DOHH2 (cell line): ENCODE data around the gene TRIM59.

Experiments used
- H3F3A ChIP-seq: fragments of 200-600 bp; sonication (generic), shearing (Covaris generic); 2 replicates; pipeline ENCODE4 v1.6.0; 2016; ENCODE audit warnings: antibody characterized with exemption, mild to moderate bottlenecking; ENCODE audit not compliant: control insufficient read depth, insufficient read depth
- H3K27ac ChIP-seq: fragments of 200-600 bp; sonication (generic); 2 replicates; pipeline ENCODE4 v1.5.1; 2014; ENCODE audit warnings: low read depth, mild to moderate bottlenecking, low read length, moderate library complexity
- H3K27me3 ChIP-seq: fragments of 200-600 bp; sonication (generic); 2 replicates; pipeline ENCODE4 v1.6.1; 2014; ENCODE audit warnings: mild to moderate bottlenecking, low read length, mixed read lengths; ENCODE audit not compliant: control insufficient read depth
- H3K36me3 ChIP-seq: fragments of 200-600 bp; sonication (generic); 2 replicates; pipeline ENCODE4 v1.6.1; 2014; ENCODE audit warnings: mild to moderate bottlenecking, low read length, moderate library complexity, mixed read lengths; ENCODE audit not compliant: control insufficient read depth
- H3K4me1 ChIP-seq: fragments of 200-600 bp; sonication (generic); 2 replicates; pipeline ENCODE4 v1.6.1; 2014; ENCODE audit warnings: mild to moderate bottlenecking, low read length, mixed read lengths; ENCODE audit not compliant: control insufficient read depth
- H3K4me2 ChIP-seq: fragments of 200-600 bp; sonication (generic); 2 replicates; pipeline ENCODE4 v1.6.0; 2014; ENCODE audit warnings: mild to moderate bottlenecking, low read length, moderate library complexity
- H3K4me3 ChIP-seq: fragments of 200-600 bp; sonication (generic); 2 replicates; pipeline ENCODE4 v1.5.1; 2014; ENCODE audit warnings: mild to moderate bottlenecking, low read length, mixed read lengths
- H3K79me2 ChIP-seq: fragments of 200-600 bp; sonication (generic); 2 replicates; pipeline ENCODE4 v1.6.1; 2014; ENCODE audit warnings: mild to moderate bottlenecking, low read length, mixed read lengths; ENCODE audit not compliant: control insufficient read depth
- H3K9me2 ChIP-seq: fragments of 200-600 bp; sonication (generic); replicated peaks from 2 replicates; pipeline ENCODE4 v1.6.1; 2014; ENCODE audit warnings: mild to moderate bottlenecking, low read length, mixed read lengths; ENCODE audit not compliant: control insufficient read depth
- H3K9me3 ChIP-seq: fragments of 200-600 bp; sonication (generic); 2 replicates; pipeline ENCODE4 v1.6.1; 2014; ENCODE audit warnings: antibody characterized with exemption, low read length, mixed read lengths; ENCODE audit not compliant: control insufficient read depth, insufficient read depth
- H4K20me1 ChIP-seq: fragments of 200-600 bp; sonication (generic); 2 replicates; pipeline ENCODE4 v1.6.0; 2014; ENCODE audit warnings: low read depth, mild to moderate bottlenecking, antibody characterized with exemption, low read length, moderate library complexity; ENCODE audit not compliant: control insufficient read depth, insufficient read depth
- EZH2phosphoT487 ChIP-seq: fragments of 200-600 bp; sonication (generic); IDR thresholded peaks from 2 replicates; pipeline ENCODE4 v1.6.1; 2017; ENCODE audit warnings: borderline replicate concordance, mild to moderate bottlenecking, antibody characterized with exemption, low read length, moderate library complexity, mixed read lengths
- TF ChIP-seq, protein P1 (sequence below): fragments of 200-600 bp; sonication (generic); IDR thresholded peaks from one replicate; pipeline ENCODE4 v1.5.1; 2014; ENCODE audit warnings: antibody characterized with exemption, mild to moderate bottlenecking, low read depth, low read length; ENCODE audit not compliant: poor library complexity, severe bottlenecking

TRIM59 gene

DNA sequence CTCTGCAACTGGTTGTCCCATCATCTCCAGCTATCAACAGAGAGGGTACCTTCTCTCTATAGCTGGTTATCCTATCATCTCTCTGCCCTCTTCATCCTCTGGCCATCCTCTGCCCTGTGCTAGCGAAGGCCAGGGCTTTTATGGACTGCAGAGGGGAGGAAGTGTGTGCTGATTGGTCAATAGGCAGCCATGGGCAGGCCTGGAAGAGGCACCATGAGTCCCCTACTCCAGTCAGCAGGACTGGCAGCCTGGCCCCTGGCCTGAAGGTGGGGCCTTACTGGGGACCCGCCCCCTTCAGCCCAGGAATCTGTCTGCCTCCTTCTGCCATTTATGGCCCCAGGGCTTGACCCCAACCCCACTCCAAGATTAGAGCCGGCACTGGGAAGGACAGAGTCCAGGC, 10.4 kb upstream of the TRIM59 start:
- H3K4me2 ChIP-seq = no peak overlapping the region

GRCh38 chr3:160459450-160459970, 9.9 kb upstream of the TRIM59 start:
- no peaks in the 10 kb centered on the region for H4K20me1 ChIP-seq
- no peaks in the 10 kb centered on the region for H3F3A ChIP-seq
- peaks cover 9% of the 10 kb centered on the region for H3K4me1 ChIP-seq
- no peak overlapping the region for H3K27ac ChIP-seq
- no peak overlapping the region for H3K4me3 ChIP-seq
- no peaks in the 10 kb centered on the region for H3K9me3 ChIP-seq
- TF ChIP-seq EZH2phosphoT487 = no peak
- TF ChIP-seq, protein P1, sequence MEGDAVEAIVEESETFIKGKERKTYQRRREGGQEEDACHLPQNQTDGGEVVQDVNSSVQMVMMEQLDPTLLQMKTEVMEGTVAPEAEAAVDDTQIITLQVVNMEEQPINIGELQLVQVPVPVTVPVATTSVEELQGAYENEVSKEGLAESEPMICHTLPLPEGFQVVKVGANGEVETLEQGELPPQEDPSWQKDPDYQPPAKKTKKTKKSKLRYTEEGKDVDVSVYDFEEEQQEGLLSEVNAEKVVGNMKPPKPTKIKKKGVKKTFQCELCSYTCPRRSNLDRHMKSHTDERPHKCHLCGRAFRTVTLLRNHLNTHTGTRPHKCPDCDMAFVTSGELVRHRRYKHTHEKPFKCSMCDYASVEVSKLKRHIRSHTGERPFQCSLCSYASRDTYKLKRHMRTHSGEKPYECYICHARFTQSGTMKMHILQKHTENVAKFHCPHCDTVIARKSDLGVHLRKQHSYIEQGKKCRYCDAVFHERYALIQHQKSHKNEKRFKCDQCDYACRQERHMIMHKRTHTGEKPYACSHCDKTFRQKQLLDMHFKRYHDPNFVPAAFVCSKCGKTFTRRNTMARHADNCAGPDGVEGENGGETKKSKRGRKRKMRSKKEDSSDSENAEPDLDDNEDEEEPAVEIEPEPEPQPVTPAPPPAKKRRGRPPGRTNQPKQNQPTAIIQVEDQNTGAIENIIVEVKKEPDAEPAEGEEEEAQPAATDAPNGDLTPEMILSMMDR = no peak
- H3K4me2 ChIP-seq = no peak overlapping the region
- H3K36me3 ChIP-seq = no peaks in the 10 kb centered on the region
- no peaks in the 10 kb centered on the region for H3K9me2 ChIP-seq
- H3K27me3 ChIP-seq = no peaks in the 10 kb centered on the region
- H3K79me2 ChIP-seq = no peaks in the 10 kb centered on the region

More for the DNA sequence above, 10.4 kb upstream of the TRIM59 start:
- Histone ChIP-seq H3K27ac (no peak overlapping the region), H3K9me2 (no peaks in the 10 kb centered on the region), H3K79me2 (no peaks in the 10 kb centered on the region), H3F3A (no peaks in the 10 kb centered on the region), H3K9me3 (no peaks in the 10 kb centered on the region), H4K20me1 (no peaks in the 10 kb centered on the region), H3K4me1 (peaks cover 4% of the 10 kb centered on the region), H3K36me3 (no peaks in the 10 kb centered on the region), H3K4me3 (no peak overlapping the region), H3K27me3 (no peaks in the 10 kb centered on the region)
- TF ChIP-seq, protein P1 = no peak
- TF ChIP-seq EZH2phosphoT487 = no peak

DNA sequence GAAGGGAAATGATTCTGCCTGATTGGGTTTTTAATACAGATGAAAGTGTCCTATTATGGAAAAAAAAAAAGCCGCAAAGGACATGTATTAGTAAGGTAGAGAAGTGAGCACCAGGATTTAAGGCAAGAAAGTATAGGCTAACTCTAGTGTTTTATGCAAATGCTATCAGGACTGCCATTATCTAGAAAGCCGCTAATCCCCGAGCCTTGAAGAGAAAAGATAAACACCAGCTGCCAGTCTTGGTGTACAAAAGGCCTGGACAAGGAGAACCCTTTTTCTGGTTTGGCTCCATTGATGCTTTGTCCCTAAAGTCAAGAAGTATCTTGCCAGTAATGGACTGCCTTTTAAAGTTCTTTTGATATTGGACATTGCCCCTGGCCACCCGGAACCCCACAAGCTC, 8.6 kb upstream of the TRIM59 start:
- peaks cover 9% of the 10 kb centered on the region for H3K4me1 ChIP-seq
- H4K20me1 ChIP-seq = no peaks in the 10 kb centered on the region
- no peaks in the 10 kb centered on the region for H3K36me3 ChIP-seq
- H3F3A ChIP-seq = no peaks in the 10 kb centered on the region
- no peak overlapping the region for H3K4me2 ChIP-seq
- TF ChIP-seq, protein P1 = no peak
- no peak for TF ChIP-seq EZH2phosphoT487
- no peaks in the 10 kb centered on the region for H3K27me3 ChIP-seq
- no peak overlapping the region for H3K27ac ChIP-seq
- H3K79me2 ChIP-seq = no peaks in the 10 kb centered on the region
- H3K4me3 ChIP-seq = no peak overlapping the region
- no peaks in the 10 kb centered on the region for H3K9me2 ChIP-seq
- no peaks in the 10 kb centered on the region for H3K9me3 ChIP-seq
